SH-SY5Y (cell line): Measurements from ENCODE around the gene TIMM8B.

Experiments used
- GATA2 ChIP-seq: IDR thresholded peaks from 2 replicates; pipeline ENCODE4 v1.6.1; 2011; ENCODE audit warnings: mild to moderate bottlenecking, low read depth, low read length
- GATA3 ChIP-seq: IDR thresholded peaks from 2 replicates; pipeline ENCODE4 v1.6.1; 2011; ENCODE audit warnings: low read depth, mild to moderate bottlenecking, low read length, moderate library complexity

GRCh38 chr11:112037527-112037926 lies 49.0 kb downstream of the TIMM8B start:
- TF ChIP-seq GATA2 (no peak), GATA3 (no peak)
